ES-I3 (cell line): ENCODE measurements around the gene RAPH1.
"Not testable (repeated sequence)": the region's sequence is repeated elsewhere in the genome, so short reads cannot be mapped to it uniquely, and the experiment has no call there.

Source experiments
- H3K36me3 ChIP-seq: 2 replicates; pipeline ENCODE4 v1.6.1; 2013; ENCODE audit warnings: mild to moderate bottlenecking, low read length, control low read depth, moderate library complexity; ENCODE audit not compliant: insufficient read depth
- H3K4me1 ChIP-seq: 2 replicates; pipeline ENCODE4 v1.6.1; 2013; ENCODE audit warnings: mild to moderate bottlenecking, control low read depth, low read length; ENCODE audit not compliant: insufficient read depth
- H3K9ac ChIP-seq: 2 replicates; pipeline ENCODE4 v1.6.1; 2013; ENCODE audit warnings: low read depth, mild to moderate bottlenecking, low read length, moderate library complexity
- H3K9me3 ChIP-seq: 2 replicates; pipeline ENCODE4 v1.6.1; 2013; ENCODE audit warnings: mild to moderate bottlenecking, low read length, moderate library complexity; ENCODE audit not compliant: control insufficient read depth, insufficient read depth

Gene RAPH1

GRCh38 chr2:203446071-203446481 lies 89.0 kb downstream of the RAPH1 start:
- no peak overlapping the region for H3K9ac ChIP-seq

GRCh38 chr2:203444738-203445137 lies 90.4 kb downstream of the RAPH1 start:
- Histone ChIP-seq H3K36me3 (peaks cover 4% of the 10 kb centered on the region; the same call in 1 of the 2 replicates), H3K9ac (no peak overlapping the region), H3K9me3 (no peaks in the 10 kb centered on the region), H3K4me1 (no peaks in the 10 kb centered on the region)

More at GRCh38 chr2:203446071-203446481, 89.0 kb downstream of the RAPH1 start:
- Histone ChIP-seq H3K36me3 (no peaks in the 10 kb centered on the region), H3K4me1 (no peaks in the 10 kb centered on the region), H3K9me3 (no peaks in the 10 kb centered on the region)

GRCh38 chr2:203442463-203442862 lies 92.6 kb downstream of the RAPH1 start:
- Histone ChIP-seq H3K4me1 (no peaks in the 10 kb centered on the region), H3K36me3 (peaks cover 10% of the 10 kb centered on the region; the same call in 1 of the 2 replicates), H3K9ac (no peak overlapping the region), H3K9me3 (no peaks in the 10 kb centered on the region)

GRCh38 chr2:203441463-203441862 lies 93.6 kb downstream of the RAPH1 start:
- peaks cover 10% of the 10 kb centered on the region; the same call in 1 of the 2 replicates for H3K36me3 ChIP-seq
- no peaks in the 10 kb centered on the region for H3K9me3 ChIP-seq
- no peaks in the 10 kb centered on the region for H3K4me1 ChIP-seq
- no peak overlapping the region for H3K9ac ChIP-seq

GRCh38 chr2:203440671-203441070 lies 94.4 kb downstream of the RAPH1 start:
- H3K9ac ChIP-seq = no peak overlapping the region
- H3K4me1 ChIP-seq = no peaks in the 10 kb centered on the region
- no peaks in the 10 kb centered on the region for H3K9me3 ChIP-seq
- H3K36me3 ChIP-seq = peaks cover 10% of the 10 kb centered on the region; the same call in 1 of the 2 replicates

- H3K9me3 ChIP-seq = no peaks in the 10 kb centered on the region
- peaks cover 10% of the 10 kb centered on the region; the same call in 1 of the 2 replicates for H3K36me3 ChIP-seq
- no peaks in the 10 kb centered on the region for H3K4me1 ChIP-seq
- H3K9ac ChIP-seq = no peak overlapping the region
Observed at GRCh38 chr2:203438528-203438927, 96.6 kb downstream of the RAPH1 start.

GRCh38 chr2:203437511-203437910 lies 97.6 kb downstream of the RAPH1 start:
- no peak overlapping the region for H3K9ac ChIP-seq
- H3K9me3 ChIP-seq = no peaks in the 10 kb centered on the region
- peaks cover 10% of the 10 kb centered on the region for H3K36me3 ChIP-seq
- no peaks in the 10 kb centered on the region for H3K4me1 ChIP-seq

GRCh38 chr2:203436496-203436895 lies 98.6 kb downstream of the RAPH1 start:
- Histone ChIP-seq H3K9me3 (no peaks in the 10 kb centered on the region), H3K36me3 (peaks cover 10% of the 10 kb centered on the region), H3K9ac (no peak overlapping the region), H3K4me1 (no peaks in the 10 kb centered on the region)

- H3K4me1 ChIP-seq = no peaks in the 10 kb centered on the region
- peaks cover 2% of the 10 kb centered on the region; the same call in 1 of the 2 replicates for H3K36me3 ChIP-seq
- H3K9ac ChIP-seq = no peak overlapping the region
- H3K9me3 ChIP-seq = no peaks in the 10 kb centered on the region
Observed at GRCh38 chr2:203432811-203433210, 102.3 kb downstream of the RAPH1 start.

- H3K4me1 ChIP-seq = no peaks in the 10 kb centered on the region
- H3K36me3 ChIP-seq = peaks cover 9% of the 10 kb centered on the region
- H3K9ac ChIP-seq = no peak overlapping the region; the same call in 1 of the 2 replicates
- no peaks in the 10 kb centered on the region for H3K9me3 ChIP-seq
Observed at GRCh38 chr2:203431391-203432185, 103.5 kb downstream of the RAPH1 start.

- not testable (repeated sequence) for H3K36me3 ChIP-seq
Observed at GRCh38 chr2:203429643-203430042, 105.5 kb downstream of the RAPH1 start.

GRCh38 chr2:203427061-203427460 lies 108.0 kb downstream of the RAPH1 start:
- Histone ChIP-seq H3K9me3 (no peaks in the 10 kb centered on the region), H3K4me1 (no peaks in the 10 kb centered on the region), H3K36me3 (peaks cover 9% of the 10 kb centered on the region), H3K9ac (no peak overlapping the region)

More at GRCh38 chr2:203429643-203430042, 105.5 kb downstream of the RAPH1 start:
- H3K4me1 ChIP-seq, H3K9me3 ChIP-seq, H3K9ac ChIP-seq: not testable (repeated sequence)

- Histone ChIP-seq H3K4me1 (no peaks in the 10 kb centered on the region), H3K9ac (no peak overlapping the region), H3K9me3 (no peaks in the 10 kb centered on the region), H3K36me3 (peaks cover 16% of the 10 kb centered on the region)
Observed at GRCh38 chr2:203418271-203418670, 116.8 kb downstream of the RAPH1 start.

- Histone ChIP-seq H3K36me3 (peaks cover 16% of the 10 kb centered on the region), H3K9ac (no peak overlapping the region), H3K4me1 (no peaks in the 10 kb centered on the region)
Observed at GRCh38 chr2:203413796-203414195, 121.3 kb downstream of the RAPH1 start.

More at GRCh38 chr2:203413796-203414195, 121.3 kb downstream of the RAPH1 start:
- H3K9me3 ChIP-seq = no peaks in the 10 kb centered on the region
